ENCODE measurements around the gene GADL1.

GADL1 gene

GRCh38 chr3:30679045-30679444 lies 215.4 kb downstream of the GADL1 start:
- TF ChIP-seq LEF1 (IDR thresholded peaks at IDR 0.05; ENCODE audit: borderline replicate concordance) (no peak), FOXM1 (IDR thresholded peaks at IDR 0.05; ENCODE audit: borderline replicate concordance) (no peak), L3MBTL2 (conservative IDR thresholded peaks at IDR 0.05) (no peak)
- CTCF ChIA-PET, result interaction anchor here (0.6 kb wide), 1 partner anchor 367 kb away, joined by 3 read pairs; no protein-coding TSS in a partner anchor

GRCh38 chr3:30677347-30677685 lies 217.1 kb downstream of the GADL1 start:
- ChIA-PET CTCF (no interaction called here), POLR2A (no interaction called here)
- no peak for TF ChIP-seq HDGF (IDR thresholded peaks at IDR 0.05; ENCODE audit: borderline replicate concordance)
- TF ChIP-seq SUZ12 (IDR thresholded peaks at IDR 0.05), result no peak
- no peak for TF ChIP-seq LEF1 (IDR thresholded peaks at IDR 0.05; ENCODE audit: borderline replicate concordance)
- no peak for TF ChIP-seq FOXM1 (IDR thresholded peaks at IDR 0.05; ENCODE audit: borderline replicate concordance)
- TF ChIP-seq NFRKB (IDR thresholded peaks at IDR 0.05), result no peak
- no peak for TF ChIP-seq FOXK2 (IDR thresholded peaks at IDR 0.05)
- no peak for TF ChIP-seq PKNOX1 (IDR thresholded peaks at IDR 0.05)
- no peak for DNase-seq (ENCODE audit: extremely low spot score)

More at GRCh38 chr3:30679045-30679444, 215.4 kb downstream of the GADL1 start:
- no peak for DNase-seq (ENCODE audit: extremely low spot score)
- POLR2A ChIA-PET, result no interaction called here

- TF ChIP-seq TARDBP (IDR thresholded peaks at IDR 0.05) (no peak), CTBP1 (IDR thresholded peaks at IDR 0.05; ENCODE audit: borderline replicate concordance) (no peak), ARNT (IDR thresholded peaks at IDR 0.05) (no peak), SUZ12 (IDR thresholded peaks at IDR 0.05) (no peak), BHLHE40 (IDR thresholded peaks at IDR 0.05; ENCODE audit: borderline replicate concordance) (no peak), L3MBTL2 (conservative IDR thresholded peaks at IDR 0.05) (no peak), FOXA1 (IDR thresholded peaks at IDR 0.05) (no peak), FOXK2 (IDR thresholded peaks at IDR 0.05) (no peak), ELF4 (IDR thresholded peaks at IDR 0.05) (no peak), SP1 (IDR thresholded peaks at IDR 0.05) (no peak), PKNOX1 (IDR thresholded peaks at IDR 0.05) (no peak), FOXM1 (IDR thresholded peaks at IDR 0.05; ENCODE audit: borderline replicate concordance) (no peak), NFRKB (IDR thresholded peaks at IDR 0.05) (no peak)
- ChIA-PET CTCF (no interaction called here), POLR2A (no interaction called here)
- DNase-seq (ENCODE audit: extremely low spot score), result no peak
Measured at GRCh38 chr3:30676424-30677346, 217.8 kb downstream of the GADL1 start.
